SK-N-MC (cell line): Measurements from ENCODE around the gene ALOX12B.

Source experiments
- EZH2 ChIP-seq: fragments of 200-600 bp; sonication (generic); IDR thresholded peaks from one replicate; pipeline ENCODE4 v1.6.1; 2017; ENCODE audit warnings: antibody characterized with exemption
- FOXP2 ChIP-seq: optimal IDR thresholded peaks from 2 replicates; pipeline ENCODE3; 2011; ENCODE audit warnings: mild to moderate bottlenecking, moderate library complexity; ENCODE audit not compliant: insufficient read depth; ENCODE audit errors: extremely low read length, control extremely low read depth
- POLR2AphosphoS5 ChIP-seq: IDR thresholded peaks from 2 replicates; pipeline ENCODE4 v1.6.1; 2012; ENCODE audit warnings: mild to moderate bottlenecking, low read depth, low read length, borderline replicate concordance

DNA sequence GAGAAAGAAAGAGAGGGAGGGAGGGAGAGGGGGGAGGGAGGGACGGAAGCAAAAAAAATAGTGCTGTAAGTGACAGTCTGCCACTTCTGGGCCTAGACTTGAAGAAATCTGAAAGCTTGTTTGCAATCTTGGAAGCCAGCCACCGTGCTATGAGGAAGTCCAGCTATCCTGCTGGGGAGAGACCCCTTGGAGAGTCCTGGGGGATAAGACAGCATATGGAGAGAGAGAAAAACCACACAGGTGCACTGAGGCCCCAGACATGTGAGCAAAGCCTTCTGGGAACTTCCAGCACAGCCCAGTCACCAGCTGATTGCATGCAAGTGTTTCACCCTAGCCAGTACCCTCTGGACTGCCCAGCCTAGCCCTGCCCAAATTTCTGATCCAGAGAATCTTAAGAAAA is 12.6 kb upstream of the ALOX12B start:
- no peak for TF ChIP-seq POLR2AphosphoS5
- no peak for TF ChIP-seq EZH2
- no peak for TF ChIP-seq FOXP2
